ENCODE results near the gene LRFN5. TPM values are rescaled to one million over a fixed set of nuclear protein-coding genes. Genes with fewer than 3 reads are reported as not detected.

Gene LRFN5
- total RNA-seq, 1 experiment from 2014 or later = not detected

DNA sequence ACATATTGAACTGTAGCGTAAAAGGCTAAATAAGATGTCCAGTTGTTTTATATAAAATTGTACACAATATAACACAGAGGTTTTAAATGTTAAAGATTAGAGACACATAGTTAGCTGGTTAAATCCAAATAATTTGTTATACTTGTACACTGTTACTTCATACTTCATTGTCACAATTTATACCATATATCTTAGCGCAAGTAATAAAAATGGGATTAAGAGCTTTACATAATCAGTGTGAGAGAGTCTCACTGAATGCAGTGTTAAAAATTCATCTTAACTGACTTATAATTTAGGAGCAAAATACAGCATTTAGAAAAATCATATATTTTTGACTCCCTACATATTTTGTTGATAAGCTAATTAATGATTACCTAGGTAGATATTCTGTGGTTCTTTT is 36.1 kb downstream of the LRFN5 start (continued):
- TF ChIP-seq CTCF (IDR thresholded peaks at IDR 0.05 in 2 of 3, conservative IDR thresholded peaks at IDR 0.05 in 1 of 3; ENCODE audit: borderline replicate concordance in 1 of 3, insufficient read depth in 1 of 3, low read depth in 2 of 3, low read length in 2 of 3) = no peak
- no peak for TF ChIP-seq ZNF274 (IDR thresholded peaks at IDR 0.05; ENCODE audit: low read depth, low read length)
- TF ChIP-seq SRF (IDR thresholded peaks at IDR 0.05; ENCODE audit: low read depth) = no peak
- no peak for TF ChIP-seq FOSL1 (IDR thresholded peaks at IDR 0.05; ENCODE audit: low read depth)
- no peak for TF ChIP-seq EZH2phosphoT487 (IDR thresholded peaks at IDR 0.05; ENCODE audit: borderline replicate concordance)
- TF ChIP-seq, protein P1, sequence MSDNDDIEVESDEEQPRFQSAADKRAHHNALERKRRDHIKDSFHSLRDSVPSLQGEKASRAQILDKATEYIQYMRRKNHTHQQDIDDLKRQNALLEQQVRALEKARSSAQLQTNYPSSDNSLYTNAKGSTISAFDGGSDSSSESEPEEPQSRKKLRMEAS (IDR thresholded peaks at IDR 0.05) = no peak

DNA sequence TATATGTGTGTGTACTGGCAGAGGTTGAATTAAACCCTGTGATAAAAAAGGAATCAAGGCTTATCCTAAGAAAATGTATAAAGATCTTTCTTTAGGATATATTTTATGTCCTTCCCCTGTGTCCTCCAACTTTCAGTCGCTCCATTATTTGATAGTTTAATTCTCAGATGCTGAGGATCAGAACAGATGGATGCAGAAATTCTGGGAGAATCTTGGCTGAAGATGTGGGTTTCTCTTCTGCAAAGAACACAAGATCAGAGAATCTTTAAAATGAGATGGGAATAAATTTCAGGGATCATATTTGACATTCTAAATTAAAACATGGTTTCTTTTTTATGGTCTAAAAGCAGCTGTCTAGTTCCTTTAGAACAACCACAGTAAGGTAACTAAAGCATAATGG is 37.9 kb downstream of the LRFN5 start:
- ChIA-PET RAD21 (ENCODE audit: low non-redundant PET in 1 of 2, low total read pairs in 2 of 2, uncharacterized antibody in 2 of 2, unreplicated experiment in 2 of 2) (no interaction called here), CTCF (no interaction called here)
- no peaks in the 10 kb centered on the region for H3K36me3 ChIP-seq (ENCODE audit: control insufficient read depth in 1 of 2, insufficient read depth in 2 of 2, low read length in 2 of 2)

More for the DNA sequence above, 37.9 kb downstream of the LRFN5 start:
- no peaks in the 10 kb centered on the region for H3K9me2 ChIP-seq (ENCODE audit: insufficient read depth)
- intact Hi-C loops (cut with micrococcal nuclease) = no loop called here
- no peaks in the 10 kb centered on the region for H4K20me1 ChIP-seq (ENCODE audit: insufficient read depth)
- DNase-seq (ENCODE audit: low read depth, low spot score) (no peak), ATAC-seq (no peak)
- no peak overlapping the region for H3K4me3 ChIP-seq (replicated peaks in 1 of 2; ENCODE audit: low read depth in 1 of 2, low read length in 2 of 2)
- no peak overlapping the region for H3K27ac ChIP-seq (ENCODE audit: low read depth, low read length)
- no peak overlapping the region for H3K9ac ChIP-seq (ENCODE audit: low read length)
- BruUV-seq (replicated peaks) = no TSS peak
- POLR2A ChIA-PET = no interaction called here
- no peaks in the 10 kb centered on the region for H3K79me2 ChIP-seq (ENCODE audit: insufficient read depth, low read length)
- H3K4me2 ChIP-seq (ENCODE audit: low read length) = no peak overlapping the region
- TF ChIP-seq EZH2phosphoT487 (IDR thresholded peaks at IDR 0.05; ENCODE audit: borderline replicate concordance) = no peak
- TF ChIP-seq SIN3A (IDR thresholded peaks at IDR 0.05; ENCODE audit: low read depth) = no peak
- TF ChIP-seq CEBPB (IDR thresholded peaks at IDR 0.05; ENCODE audit: low read depth) = no peak
- TF ChIP-seq ELF1 (IDR thresholded peaks at IDR 0.05; ENCODE audit: borderline replicate concordance, low read depth) = no peak
- TF ChIP-seq FOSL1 (IDR thresholded peaks at IDR 0.05; ENCODE audit: low read depth) = no peak
- TF ChIP-seq POLR2A (IDR thresholded peaks at IDR 0.05; ENCODE audit: borderline replicate concordance, extremely low read depth, insufficient read depth, insufficient read length) = no peak
- no peak for TF ChIP-seq ZNF274 (IDR thresholded peaks at IDR 0.05; ENCODE audit: low read depth, low read length)
- TF ChIP-seq EGR1 (IDR thresholded peaks at IDR 0.05; ENCODE audit: low read depth) = no peak
- no peak for TF ChIP-seq RAD21 (IDR thresholded peaks at IDR 0.05; ENCODE audit: low read depth)
- TF ChIP-seq POLR2AphosphoS5 (IDR thresholded peaks at IDR 0.05; ENCODE audit: low read depth, low read length) = no peak
- no peak for TF ChIP-seq JUND (IDR thresholded peaks at IDR 0.05)
- TF ChIP-seq REST (IDR thresholded peaks at IDR 0.05; ENCODE audit: low read depth) = no peak
- no peak for TF ChIP-seq SP1 (IDR thresholded peaks at IDR 0.05; ENCODE audit: low read depth)
- TF ChIP-seq, protein P2, sequence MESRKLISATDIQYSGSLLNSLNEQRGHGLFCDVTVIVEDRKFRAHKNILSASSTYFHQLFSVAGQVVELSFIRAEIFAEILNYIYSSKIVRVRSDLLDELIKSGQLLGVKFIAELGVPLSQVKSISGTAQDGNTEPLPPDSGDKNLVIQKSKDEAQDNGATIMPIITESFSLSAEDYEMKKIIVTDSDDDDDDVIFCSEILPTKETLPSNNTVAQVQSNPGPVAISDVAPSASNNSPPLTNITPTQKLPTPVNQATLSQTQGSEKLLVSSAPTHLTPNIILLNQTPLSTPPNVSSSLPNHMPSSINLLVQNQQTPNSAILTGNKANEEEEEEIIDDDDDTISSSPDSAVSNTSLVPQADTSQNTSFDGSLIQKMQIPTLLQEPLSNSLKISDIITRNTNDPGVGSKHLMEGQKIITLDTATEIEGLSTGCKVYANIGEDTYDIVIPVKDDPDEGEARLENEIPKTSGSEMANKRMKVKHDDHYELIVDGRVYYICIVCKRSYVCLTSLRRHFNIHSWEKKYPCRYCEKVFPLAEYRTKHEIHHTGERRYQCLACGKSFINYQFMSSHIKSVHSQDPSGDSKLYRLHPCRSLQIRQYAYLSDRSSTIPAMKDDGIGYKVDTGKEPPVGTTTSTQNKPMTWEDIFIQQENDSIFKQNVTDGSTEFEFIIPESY (IDR thresholded peaks at IDR 0.05; ENCODE audit: extremely low read depth, insufficient replicate concordance, low read length) = no peak
- no peak for TF ChIP-seq EZH2 (IDR thresholded peaks at IDR 0.05)
- H3K27me3 ChIP-seq (ENCODE audit: insufficient read depth, low read length) = no peaks in the 10 kb centered on the region
- no peaks in the 10 kb centered on the region for H3K4me1 ChIP-seq (ENCODE audit: control insufficient read depth in 1 of 2, insufficient read depth in 2 of 2, low read length in 2 of 2)
- no peak overlapping the region for H2AFZ ChIP-seq (ENCODE audit: low read depth, low read length, poor library complexity, severe bottlenecking)
- no peaks in the 10 kb centered on the region for H3K9me3 ChIP-seq (ENCODE audit: control insufficient read depth in 1 of 2, insufficient read depth in 1 of 2, low read depth in 1 of 2, low read length in 2 of 2)

Measured in HCT116 (cell line).